Activated CD8-positive, alpha-beta T cell treated with anti-CD3 and anti-CD28 coated beads for 36 hours (primary cell): Measurements from ENCODE around the gene RNF31. TPM values are rescaled to one million over a fixed set of nuclear protein-coding genes. Genes with fewer than 3 reads are reported as not detected.

Experiments
- ATAC-seq: fragments of 200-7000 bp; cut with Tn5 transposase; one replicate; pipeline ENCODE4 v1.10.0; 2021; ENCODE audit warnings: mild to moderate bottlenecking, moderate library complexity
- CTCF ChIA-PET: fragments of 350-600 bp; sonication (Branson Sonifier 250); formaldehyde crosslinking; loops from one replicate; lab custom pipeline; 2021; ENCODE audit warnings: antibody characterized with exemption; lab: Charles Lee
- POLR2A ChIA-PET: fragments of 350-600 bp; sonication (Branson Sonifier 250); formaldehyde crosslinking; loops from one replicate; lab custom pipeline; 2021; ENCODE audit warnings: antibody characterized with exemption; lab: Charles Lee
- DNase-seq: peaks from one replicate; pipeline ENCODE4 v3.0.0-alpha.2; 2020
- H3K27ac Mint-ChIP-seq: one replicate; pipeline ENCODE4 v1.8.0; 2021; ENCODE audit warnings: mild to moderate bottlenecking, mixed read lengths
- H3K27me3 Mint-ChIP-seq: one replicate; pipeline ENCODE4 v1.8.0; 2021; ENCODE audit warnings: mixed read lengths
- H3K36me3 Mint-ChIP-seq: one replicate; pipeline ENCODE4 v1.8.0; 2021; ENCODE audit warnings: low read depth, mixed read lengths
- H3K4me1 Mint-ChIP-seq: one replicate; pipeline ENCODE4 v1.8.0; 2021; ENCODE audit warnings: low read depth, mixed read lengths
- H3K4me3 Mint-ChIP-seq: one replicate; pipeline ENCODE4 v1.8.0; 2021; ENCODE audit warnings: mild to moderate bottlenecking, moderate library complexity, mixed read lengths
- H3K9me3 Mint-ChIP-seq: one replicate; pipeline ENCODE4 v1.8.0; 2021; ENCODE audit warnings: mixed read lengths
- intact Hi-C: fragments of 100-400 bp; cut with micrococcal nuclease; formaldehyde crosslinking; loops from one replicate; pipeline ENCODE4 v1.10.0; 2022
- total RNA-seq, 2 experiments: library from RNA; stranded (reverse); gene quantifications; one replicate each; pipeline ENCODE4 v1.2.3, GENCODE V29; 2021
- TF ChIP-seq, protein P1 (sequence below): fragments of 200-600 bp; IDR thresholded peaks from one replicate; pipeline ENCODE4 v1.8.0; 2022; ENCODE audit warnings: antibody characterized with exemption, mild to moderate bottlenecking

RNF31 gene
- total RNA-seq, 2 experiments from 2014 or later = 71.6 to 75.0 TPM

DNA sequence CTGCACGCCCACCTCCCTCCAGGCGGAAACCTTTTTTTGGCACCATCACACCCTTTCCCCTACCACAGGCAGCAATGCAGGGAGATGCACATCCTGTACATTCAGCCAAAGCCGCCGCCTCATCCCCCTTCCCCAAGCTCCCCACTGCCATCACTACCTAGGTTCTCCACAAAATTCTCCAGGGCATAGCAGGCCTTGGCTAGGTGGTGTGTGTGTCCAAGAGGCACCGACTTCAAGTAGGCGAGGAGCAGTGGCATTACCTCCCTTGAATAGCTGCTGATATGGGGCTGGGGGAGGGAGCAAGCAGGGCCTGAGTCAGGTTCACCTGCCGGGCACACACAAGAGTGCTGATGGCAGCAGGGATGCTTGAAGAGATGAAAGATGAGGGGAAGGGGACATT is 37.7 kb downstream of the RNF31 start:
- peaks cover 28% of the 10 kb centered on the region for H3K4me1 Mint-ChIP-seq
- ChIA-PET CTCF (interaction anchor here (1.0 to 1.3 kb wide), 3 partner anchors 10 to 76 kb away, joined by 3 to 4 read pairs (median 3); partner anchors contain the start of genes IRF9 and TM9SF1), POLR2A (interaction anchor here (1.1 to 13.4 kb wide), 5 partner anchors 8 to 24 kb away, joined by 3 to 163 read pairs (median 12); partner anchors contain the start of genes IRF9, REC8 and TM9SF1)
- ATAC-seq = no peak
- no peak for DNase-seq
- intact Hi-C loops = no loop called here
- TF ChIP-seq, protein P1, sequence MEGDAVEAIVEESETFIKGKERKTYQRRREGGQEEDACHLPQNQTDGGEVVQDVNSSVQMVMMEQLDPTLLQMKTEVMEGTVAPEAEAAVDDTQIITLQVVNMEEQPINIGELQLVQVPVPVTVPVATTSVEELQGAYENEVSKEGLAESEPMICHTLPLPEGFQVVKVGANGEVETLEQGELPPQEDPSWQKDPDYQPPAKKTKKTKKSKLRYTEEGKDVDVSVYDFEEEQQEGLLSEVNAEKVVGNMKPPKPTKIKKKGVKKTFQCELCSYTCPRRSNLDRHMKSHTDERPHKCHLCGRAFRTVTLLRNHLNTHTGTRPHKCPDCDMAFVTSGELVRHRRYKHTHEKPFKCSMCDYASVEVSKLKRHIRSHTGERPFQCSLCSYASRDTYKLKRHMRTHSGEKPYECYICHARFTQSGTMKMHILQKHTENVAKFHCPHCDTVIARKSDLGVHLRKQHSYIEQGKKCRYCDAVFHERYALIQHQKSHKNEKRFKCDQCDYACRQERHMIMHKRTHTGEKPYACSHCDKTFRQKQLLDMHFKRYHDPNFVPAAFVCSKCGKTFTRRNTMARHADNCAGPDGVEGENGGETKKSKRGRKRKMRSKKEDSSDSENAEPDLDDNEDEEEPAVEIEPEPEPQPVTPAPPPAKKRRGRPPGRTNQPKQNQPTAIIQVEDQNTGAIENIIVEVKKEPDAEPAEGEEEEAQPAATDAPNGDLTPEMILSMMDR = no peak
- no peaks in the 10 kb centered on the region for H3K9me3 Mint-ChIP-seq
- no peak overlapping the region for H3K4me3 Mint-ChIP-seq
- peaks cover 31% of the 10 kb centered on the region for H3K36me3 Mint-ChIP-seq
- H3K27ac Mint-ChIP-seq = no peak overlapping the region
- no peaks in the 10 kb centered on the region for H3K27me3 Mint-ChIP-seq

DNA sequence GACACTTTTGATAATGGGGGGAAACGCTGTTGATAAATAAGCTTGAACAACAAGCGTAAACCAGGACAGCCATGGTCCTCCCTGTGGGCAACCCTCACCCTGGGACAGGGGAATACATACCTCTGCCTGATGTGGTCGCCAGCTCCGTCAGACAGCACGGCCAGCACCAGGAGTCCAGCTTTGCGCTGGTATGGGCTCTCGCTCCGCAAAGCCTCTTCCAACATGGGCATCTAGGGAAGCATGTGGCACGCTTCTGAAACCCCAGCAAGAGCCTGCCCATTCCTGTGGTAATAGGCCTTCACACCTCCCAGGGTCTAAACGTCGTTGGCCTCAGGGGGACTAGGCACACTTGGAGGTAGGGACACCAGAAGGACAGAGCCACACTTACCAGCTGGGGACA is 38.4 kb downstream of the RNF31 start:
- TF ChIP-seq, protein P1 = no peak
- H3K9me3 Mint-ChIP-seq = no peaks in the 10 kb centered on the region
- H3K4me1 Mint-ChIP-seq = peaks cover 30% of the 10 kb centered on the region
- DNase-seq (no peak), ATAC-seq (no peak)
- no peak overlapping the region for H3K4me3 Mint-ChIP-seq
- H3K27me3 Mint-ChIP-seq = no peaks in the 10 kb centered on the region
- CTCF ChIA-PET = interaction anchor here (1.0 to 1.3 kb wide), 3 partner anchors 9 to 77 kb away, joined by 3 to 4 read pairs (median 3); partner anchors contain the start of genes IRF9 and TM9SF1
- H3K27ac Mint-ChIP-seq = no peak overlapping the region
- intact Hi-C loops = no loop called here
- POLR2A ChIA-PET = interaction anchor here (1.1 to 13.4 kb wide), 6 partner anchors 9 to 36 kb away, joined by 3 to 163 read pairs (median 10); partner anchors contain the start of genes IRF9, REC8 and TM9SF1
- H3K36me3 Mint-ChIP-seq = peaks cover 30% of the 10 kb centered on the region

DNA sequence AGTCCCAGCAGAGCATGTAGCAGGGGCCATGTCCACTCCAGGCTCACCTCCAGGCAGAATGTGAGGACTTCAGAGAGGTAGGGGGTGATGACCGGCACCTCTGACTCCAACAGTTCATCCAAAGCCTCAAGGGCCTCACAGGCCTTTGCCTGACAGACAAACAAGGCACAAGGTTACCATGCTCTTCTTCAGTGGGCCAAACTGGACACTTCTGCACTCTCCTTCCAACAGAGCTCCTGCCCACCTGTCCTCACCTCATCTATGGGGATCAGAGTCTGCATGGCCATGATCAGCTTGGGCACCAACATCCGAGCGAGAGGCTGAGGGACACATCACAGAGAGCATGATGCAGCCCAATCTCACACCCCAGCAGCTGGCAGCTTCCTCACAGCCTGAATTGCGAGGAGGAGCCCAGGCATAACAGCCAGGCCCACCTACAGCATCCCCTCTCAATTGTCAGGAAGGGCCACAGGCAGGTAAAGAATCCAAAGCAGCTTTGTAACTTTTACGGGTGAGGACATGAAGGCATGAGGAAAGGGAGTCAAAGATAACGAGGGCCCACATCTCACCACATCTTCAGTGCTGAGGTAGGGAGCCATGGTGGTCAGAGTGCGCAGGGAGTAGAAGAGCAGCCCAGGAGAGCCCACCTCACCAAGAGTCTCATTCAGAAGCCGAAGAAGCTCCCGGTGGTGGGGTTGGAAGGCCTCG is 39.7 kb downstream of the RNF31 start:
- DNase-seq = no peak
- ChIA-PET POLR2A (interaction anchor here (0.6 to 13.4 kb wide), 9 partner anchors 8 to 127 kb away, joined by 3 to 163 read pairs (median 16); partner anchors contain the start of genes CHMP4A, IRF9, REC8 and TM9SF1), CTCF (interaction anchor here (1.4 kb wide), 1 partner anchor 26 kb away, joined by 5 read pairs; the partner anchor contains the start of gene IRF9)
- TF ChIP-seq, protein P1 = no peak
- Mint-ChIP-seq H3K27me3 (no peaks in the 10 kb centered on the region), H3K9me3 (no peaks in the 10 kb centered on the region), H3K36me3 (peaks cover 33% of the 10 kb centered on the region), H3K27ac (no peak overlapping the region), H3K4me1 (peaks cover 34% of the 10 kb centered on the region), H3K4me3 (peak overlapping the region; percentile 92)
- no peak for ATAC-seq
- intact Hi-C loops = no loop called here

DNA sequence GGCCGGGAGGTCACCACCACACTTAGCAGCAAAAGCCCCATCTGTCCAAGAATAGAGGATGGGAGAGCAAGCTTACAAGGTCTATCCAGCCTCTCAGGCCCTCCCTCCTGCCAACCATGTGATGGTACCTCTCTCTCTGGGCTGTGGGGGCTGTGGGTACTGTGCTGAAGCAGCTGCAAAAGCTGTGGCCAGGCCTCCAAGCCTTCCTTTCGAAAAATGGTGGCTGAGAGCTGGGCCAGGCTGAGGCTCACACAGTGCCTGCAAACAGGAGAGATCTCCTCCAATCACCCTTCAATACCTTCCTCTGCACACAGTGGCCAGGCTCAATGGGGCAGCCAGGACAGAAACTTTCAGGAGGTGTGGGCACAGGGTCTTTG is 40.2 kb downstream of the RNF31 start:
- TF ChIP-seq, protein P1 = no peak
- Mint-ChIP-seq H3K4me1 (peaks cover 36% of the 10 kb centered on the region), H3K9me3 (no peaks in the 10 kb centered on the region), H3K36me3 (peaks cover 35% of the 10 kb centered on the region), H3K27ac (peak overlapping the region; percentile 85), H3K4me3 (peak overlapping the region; percentile 92), H3K27me3 (no peaks in the 10 kb centered on the region)
- POLR2A ChIA-PET = interaction anchor here (0.6 to 13.4 kb wide), 12 partner anchors 8 to 127 kb away, joined by 3 to 163 read pairs (median 8); partner anchors contain the start of genes CHMP4A, IRF9, REC8 and TM9SF1
- intact Hi-C loops = no loop called here
- CTCF ChIA-PET = interaction anchor here (1.4 kb wide), 1 partner anchor 27 kb away, joined by 5 read pairs; the partner anchor contains the start of gene IRF9
- DNase-seq (no peak), ATAC-seq (no peak)
